Urinary bladder (tissue), 4 donors: ENCODE data around the gene APPL2. TPM values are rescaled to one million over a fixed set of nuclear protein-coding genes. Genes with fewer than 3 reads are reported as not detected.
"Not testable (repeated sequence)": the region's sequence is repeated elsewhere in the genome, so short reads cannot be mapped to it uniquely, and the experiment has no call there.

Source experiments
- DNase-seq: peaks from one replicate; pipeline ENCODE4 v3.0.0-alpha.2; 2015; ENCODE audit errors: extremely low spot score
- H3K27ac ChIP-seq: one replicate; pipeline ENCODE4 v1.5.1; 2013; ENCODE audit warnings: low read depth, mild to moderate bottlenecking, moderate library complexity
- H3K36me3 ChIP-seq: one replicate; pipeline ENCODE4 v1.6.1; 2013; ENCODE audit warnings: mild to moderate bottlenecking, moderate library complexity; ENCODE audit not compliant: insufficient read depth
- H3K4me1 ChIP-seq: one replicate; pipeline ENCODE4 v1.6.1; 2013; ENCODE audit warnings: mild to moderate bottlenecking, moderate library complexity; ENCODE audit not compliant: insufficient read depth
- H3K4me3 ChIP-seq: one replicate; pipeline ENCODE4 v1.5.1; 2013; ENCODE audit warnings: low read depth, low read length
- WGBS: extraction: QIAGEN DNeasy Blood & Tissue Kit; methylation state at CpG from one replicate; pipeline ENCODE4 v1.1.7; 2013; 5-methylcytosine and 5-hydroxymethylcytosine counted together
- polyA plus RNA-seq: library from polyadenylated mRNA; stranded (reverse); fragments of 200-250 nt; gene quantifications from one replicate; pipeline ENCODE4 v1.2.3, GENCODE V29; 2013
- total RNA-seq: library from RNA; depleted of rRNA; stranded (reverse); fragments of >200 nt; gene quantifications from one replicate; pipeline ENCODE4 v1.2.3, GENCODE V29; 2014
- donor health status: healthy with polysubstance abuse.
- donor health status: healthy.

Gene APPL2
- total and polyA plus RNA-seq, 2 donors: 14.6 to 51.0 TPM

GRCh38 chr12:105206686-105207374 is 29.1 kb downstream of the APPL2 start:
- DNase-seq: no peak
- H3K36me3 ChIP-seq: peaks cover 4% of the 10 kb centered on the region
- H3K4me3 ChIP-seq: no peak overlapping the region
- H3K4me1 ChIP-seq: no peaks in the 10 kb centered on the region
- H3K27ac ChIP-seq: no peak overlapping the region
- 91% methylated on average over 16 of the region's 16 CpGs for WGBS

- DNase-seq: no peak
- peaks cover 4% of the 10 kb centered on the region for H3K36me3 ChIP-seq
- H3K4me1 ChIP-seq: no peaks in the 10 kb centered on the region
- WGBS: 89% methylated on average over 10 of the region's 10 CpGs
- H3K27ac ChIP-seq: no peak overlapping the region
- no peak overlapping the region for H3K4me3 ChIP-seq
Observed at GRCh38 chr12:105205322-105206048, 30.5 kb downstream of the APPL2 start.

- 82% methylated on average over 6 of the region's 6 CpGs for WGBS
- peaks cover 4% of the 10 kb centered on the region for H3K36me3 ChIP-seq
- no peak for DNase-seq
- no peak overlapping the region for H3K4me3 ChIP-seq
- no peak overlapping the region for H3K27ac ChIP-seq
- no peaks in the 10 kb centered on the region for H3K4me1 ChIP-seq
Observed at GRCh38 chr12:105204916-105205315, 31.1 kb downstream of the APPL2 start.

- Histone ChIP-seq H3K4me3 (no peak overlapping the region), H3K27ac (no peak overlapping the region), H3K36me3 (peaks cover 4% of the 10 kb centered on the region), H3K4me1 (no peaks in the 10 kb centered on the region)
- DNase-seq: no peak
- WGBS: 94% methylated on average over 8 of the region's 8 CpGs
Observed at GRCh38 chr12:105204127-105204526, 31.8 kb downstream of the APPL2 start.

- no peak for DNase-seq
- 90% methylated on average over 6 of the region's 6 CpGs for WGBS
- Histone ChIP-seq H3K27ac (no peak overlapping the region), H3K4me1 (no peaks in the 10 kb centered on the region), H3K4me3 (no peak overlapping the region), H3K36me3 (peaks cover 5% of the 10 kb centered on the region)
Observed at GRCh38 chr12:105202202-105202601, 33.8 kb downstream of the APPL2 start.

- 62% methylated on average over 7 of the region's 7 CpGs for WGBS
- DNase-seq: no peak
- no peaks in the 10 kb centered on the region for H3K4me1 ChIP-seq
- no peak overlapping the region for H3K27ac ChIP-seq
- H3K4me3 ChIP-seq: no peak overlapping the region
- peaks cover 3% of the 10 kb centered on the region for H3K36me3 ChIP-seq
Observed at GRCh38 chr12:105201299-105201698, 34.7 kb downstream of the APPL2 start.

- Histone ChIP-seq H3K4me1 (no peaks in the 10 kb centered on the region), H3K4me3 (no peak overlapping the region), H3K27ac (no peak overlapping the region), H3K36me3 (peaks cover 3% of the 10 kb centered on the region)
- WGBS: 97% methylated on average over 4 of the region's 4 CpGs
- DNase-seq: no peak
Observed at GRCh38 chr12:105200385-105200784, 35.6 kb downstream of the APPL2 start.

GRCh38 chr12:105198961-105199360 is 37.0 kb downstream of the APPL2 start:
- peaks cover 5% of the 10 kb centered on the region for H3K36me3 ChIP-seq
- WGBS: 83% methylated on average over 6 of the region's 6 CpGs

GRCh38 chr12:105196090-105196489 is 39.9 kb downstream of the APPL2 start:
- Histone ChIP-seq H3K4me3 (no peak overlapping the region), H3K4me1 (no peaks in the 10 kb centered on the region), H3K27ac (no peak overlapping the region), H3K36me3 (peaks cover 6% of the 10 kb centered on the region)
- 95% methylated on average over 6 of the region's 6 CpGs for WGBS
- no peak for DNase-seq

More at GRCh38 chr12:105198961-105199360, 37.0 kb downstream of the APPL2 start:
- H3K4me3 ChIP-seq: no peak overlapping the region
- no peak overlapping the region for H3K27ac ChIP-seq
- H3K4me1 ChIP-seq: no peaks in the 10 kb centered on the region
- DNase-seq: no peak

- Histone ChIP-seq H3K4me3 (no peak overlapping the region), H3K27ac (no peak overlapping the region), H3K36me3 (peaks cover 6% of the 10 kb centered on the region), H3K4me1 (no peaks in the 10 kb centered on the region)
- 91% methylated on average over 6 of the region's 6 CpGs for WGBS
- no peak for DNase-seq
Observed at GRCh38 chr12:105194947-105195346, 41.0 kb downstream of the APPL2 start.

- Histone ChIP-seq H3K4me1 (no peaks in the 10 kb centered on the region), H3K4me3 (no peak overlapping the region), H3K36me3 (peaks cover 6% of the 10 kb centered on the region), H3K27ac (no peak overlapping the region)
- DNase-seq: no peak
- WGBS: 91% methylated on average over 1 of the region's 1 CpG
Observed at GRCh38 chr12:105192624-105193225, 43.2 kb downstream of the APPL2 start.

GRCh38 chr12:105190530-105190929 is 45.4 kb downstream of the APPL2 start:
- H3K4me1 ChIP-seq: no peaks in the 10 kb centered on the region
- WGBS: 89% methylated on average over 6 of the region's 6 CpGs
- no peak for DNase-seq
- no peak overlapping the region for H3K27ac ChIP-seq
- peaks cover 6% of the 10 kb centered on the region for H3K36me3 ChIP-seq
- no peak overlapping the region for H3K4me3 ChIP-seq

GRCh38 chr12:105189293-105189692 is 46.7 kb downstream of the APPL2 start:
- Histone ChIP-seq H3K4me1 (no peaks in the 10 kb centered on the region), H3K36me3 (peaks cover 5% of the 10 kb centered on the region), H3K4me3 (no peak overlapping the region), H3K27ac (no peak overlapping the region)
- WGBS: 80% methylated on average over 6 of the region's 6 CpGs
- no peak for DNase-seq

GRCh38 chr12:105183976-105184375 is 52.0 kb downstream of the APPL2 start:
- H3K4me1 ChIP-seq, DNase-seq, H3K27ac ChIP-seq, H3K4me3 ChIP-seq, H3K36me3 ChIP-seq: not testable (repeated sequence)
- 90% methylated on average over 5 of the region's 5 CpGs for WGBS
